K562 (cell line): ENCODE measurements around the gene LMBR1L. TPM values are rescaled to one million over a fixed set of nuclear protein-coding genes. Genes with fewer than 3 reads are reported as not detected.
A peak's percentile ranks its signal among the peaks of the same experiment; 100 is the strongest.

Experiments
- ARID2 ChIP-seq: fragments of 450-650 bp; IDR thresholded peaks from 2 replicates; pipeline ENCODE4 v1.6.1; 2017; ENCODE audit warnings: antibody characterized with exemption, mild to moderate bottlenecking
- ESRRA ChIP-seq: fragments of 450-650 bp; IDR thresholded peaks from 2 replicates; pipeline ENCODE4 v1.6.1; 2014; ENCODE audit warnings: low read depth, mild to moderate bottlenecking, moderate library complexity, borderline replicate concordance
- FOXK2 ChIP-seq, 2 experiments: fragments of 450-650 bp; IDR thresholded peaks in 1 of 2; conservative IDR thresholded peaks in 1 of 2; 2 replicates each; pipeline ENCODE4 v1.6.1; 2016; ENCODE audit warnings: low read depth in 2 of 2, mild to moderate bottlenecking in 1 of 2
- HDAC3 ChIP-seq: fragments of 450-650 bp; IDR thresholded peaks from 2 replicates; pipeline ENCODE4 v1.6.1; 2018; ENCODE audit warnings: borderline replicate concordance, mild to moderate bottlenecking, moderate library complexity; ENCODE audit not compliant: partially characterized antibody
- HIVEP1 ChIP-seq: fragments of 250-450 bp; sonication (Bioruptor Pico); IDR thresholded peaks from 2 replicates; pipeline ENCODE4 v1.4.0; 2020; ENCODE audit warnings: mild to moderate bottlenecking
- IRF2 ChIP-seq: sonication (generic); formaldehyde crosslinking; IDR thresholded peaks from 2 replicates; pipeline ENCODE4 v1.8.1; 2022; ENCODE audit warnings: mild to moderate bottlenecking, missing genetic modification reagents
- KLF10 ChIP-seq: fragments of 250-450 bp; sonication (Bioruptor Pico); IDR thresholded peaks from 2 replicates; pipeline ENCODE4 v1.6.1; 2021; ENCODE audit warnings: matching md5 sums
- KLF13 ChIP-seq: fragments of 450-650 bp; IDR thresholded peaks from 2 replicates; pipeline ENCODE4 v1.6.1; 2016; ENCODE audit warnings: missing genetic modification characterization, low read depth, mild to moderate bottlenecking, missing compliant biosample characterization, moderate library complexity, borderline replicate concordance
- LEF1 ChIP-seq: fragments of 450-650 bp; IDR thresholded peaks from 2 replicates; pipeline ENCODE4 v1.6.1; 2016; ENCODE audit warnings: mild to moderate bottlenecking
- PRDM10 ChIP-seq: fragments of 450-650 bp; IDR thresholded peaks from 2 replicates; pipeline ENCODE4 v1.6.1; 2018; ENCODE audit not compliant: partially characterized antibody
- PYGO2 ChIP-seq: fragments of 450-650 bp; IDR thresholded peaks from 2 replicates; pipeline ENCODE4 v1.6.1; 2016; ENCODE audit warnings: mild to moderate bottlenecking, missing genetic modification characterization, moderate library complexity, missing compliant biosample characterization
- RREB1 ChIP-seq: fragments of 250-450 bp; sonication (Bioruptor Pico); IDR thresholded peaks from 2 replicates; pipeline ENCODE4 v1.4.0; 2020
- XRCC3 ChIP-seq: fragments of 450-650 bp; IDR thresholded peaks from 2 replicates; pipeline ENCODE4 v1.6.1; 2017; ENCODE audit warnings: mild to moderate bottlenecking, moderate library complexity
- ZNF12 ChIP-seq: sonication (generic); formaldehyde crosslinking; IDR thresholded peaks from 2 replicates; pipeline ENCODE4 v1.4.0; 2020; ENCODE audit warnings: mild to moderate bottlenecking, missing genetic modification reagents
- ZNF212 ChIP-seq: fragments of 450-650 bp; formaldehyde crosslinking; IDR thresholded peaks from 2 replicates; pipeline ENCODE4 v1.4.0; 2020; ENCODE audit warnings: mild to moderate bottlenecking
- ZNF780A ChIP-seq: fragments of 250-450 bp; sonication (Bioruptor Pico); IDR thresholded peaks from 2 replicates; pipeline ENCODE4 v1.5.0; 2021; ENCODE audit warnings: mild to moderate bottlenecking
- polyA plus RNA-seq, 8 experiments: library from polyadenylated mRNA; depleted of rRNA in 4 of 8; stranded (reverse) in 5 of 8; unstranded in 3 of 8; fragments of >200 nt; fragmentation: Nextera tagmentation in 2 of 8; fragmentation: Illumina TruSeq in 1 of 8; extraction: Ambion mirVana in 2 of 8; extraction: Trizol in 1 of 8; gene quantifications; 2 replicates each; pipeline versions ENCODE4 v1.2.1 to v1.2.3, GENCODE V29; 2011 to 2014; ENCODE audit warnings: inconsistent platforms in 1 of 8, missing spikeins in 1 of 8
- total RNA-seq, 7 experiments: library from RNA; depleted of rRNA in 6 of 7; stranded (reverse); fragments of >200 nt in 6 of 7; fragmentation: Illumina TruSeq in 2 of 7; extraction: Trizol in 2 of 7; gene quantifications; 2 replicates each; pipeline versions ENCODE4 v1.2.1 to v1.2.3, GENCODE V29; 2011 to 2021; ENCODE audit warnings: low replicate concordance in 1 of 7
- TF ChIP-seq, protein P1 (sequence below): fragments of 250-450 bp; sonication (Bioruptor Pico); IDR thresholded peaks from 2 replicates; pipeline ENCODE4 v1.8.0; 2022; ENCODE audit warnings: inconsistent platforms, mild to moderate bottlenecking, moderate library complexity, borderline replicate concordance

LMBR1L gene
- total and polyA plus RNA-seq, 9 of the 15 experiments (the other 6 are each of a cell fraction or from before 2014, with no cell fraction given) = 2.5 to 57.0 (median 31.1) TPM

DNA sequence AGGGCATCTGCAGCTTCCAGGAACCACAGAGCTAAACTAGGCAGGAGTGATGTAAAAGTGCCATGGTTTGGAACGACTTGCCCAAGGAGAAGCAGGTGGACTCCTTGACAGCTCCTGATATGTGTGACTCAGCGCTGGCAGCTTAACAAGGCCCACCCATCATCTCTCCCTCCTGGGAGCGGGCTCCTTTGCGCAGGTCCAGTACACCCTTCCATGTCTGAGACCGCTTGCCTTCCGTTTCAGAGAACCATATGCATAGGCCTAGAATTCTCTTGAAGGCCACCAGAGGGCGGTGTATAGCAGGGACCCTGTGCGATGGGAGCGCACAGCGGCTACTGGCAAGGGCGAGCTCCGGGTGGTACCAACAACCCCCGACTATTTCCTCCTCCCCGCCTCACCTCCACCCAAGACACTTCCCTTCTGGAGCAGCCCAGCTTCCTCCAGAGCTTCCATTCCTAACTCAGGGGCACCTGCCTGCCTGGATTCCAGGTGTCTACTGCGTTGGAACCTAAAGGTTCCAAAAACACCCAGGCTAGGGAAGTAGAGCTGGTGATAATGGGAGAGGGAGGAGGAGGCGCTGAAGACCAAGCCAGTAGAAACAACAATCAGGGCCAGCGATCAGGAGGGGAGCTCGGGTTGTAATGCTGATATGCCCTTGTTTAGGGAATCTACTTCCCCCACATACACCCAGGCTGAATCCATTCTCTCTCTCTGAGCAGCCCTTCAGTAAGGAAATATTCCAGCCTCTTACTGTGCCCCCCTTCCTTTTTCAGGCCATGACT is 22.3 kb downstream of the LMBR1L start (continued):
- no peak; the same call in 1 of the 2 replicates for TF ChIP-seq ARID2
- peak; percentile 42; the same call in 1 of the 2 replicates for TF ChIP-seq RREB1 (CRISPR knock-in tag)
- peak in 1 of 2 experiments; percentile 9; a peak in 1 of 4 replicates for TF ChIP-seq FOXK2 (conservative IDR thresholded peaks at IDR 0.05 in 1 of 2, IDR thresholded peaks at IDR 0.05 in 1 of 2; ENCODE audit: low read depth in 2 of 2)
- no peak for TF ChIP-seq IRF2 (CRISPR knock-in tag)
- peak; percentile 50 for TF ChIP-seq PRDM10
- TF ChIP-seq KLF13 = 0 out of 2 replicates have a peak, but pooled peaks have one; percentile 40
- peak; percentile 20; the same call in 1 of the 2 replicates for TF ChIP-seq ESRRA
- TF ChIP-seq ZNF212 (CRISPR knock-in tag) = no peak; the same call in 1 of the 2 replicates
- TF ChIP-seq, protein P1, sequence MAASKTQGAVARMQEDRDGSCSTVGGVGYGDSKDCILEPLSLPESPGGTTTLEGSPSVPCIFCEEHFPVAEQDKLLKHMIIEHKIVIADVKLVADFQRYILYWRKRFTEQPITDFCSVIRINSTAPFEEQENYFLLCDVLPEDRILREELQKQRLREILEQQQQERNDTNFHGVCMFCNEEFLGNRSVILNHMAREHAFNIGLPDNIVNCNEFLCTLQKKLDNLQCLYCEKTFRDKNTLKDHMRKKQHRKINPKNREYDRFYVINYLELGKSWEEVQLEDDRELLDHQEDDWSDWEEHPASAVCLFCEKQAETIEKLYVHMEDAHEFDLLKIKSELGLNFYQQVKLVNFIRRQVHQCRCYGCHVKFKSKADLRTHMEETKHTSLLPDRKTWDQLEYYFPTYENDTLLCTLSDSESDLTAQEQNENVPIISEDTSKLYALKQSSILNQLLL (CRISPR knock-in tag) = no peak
- no peak for TF ChIP-seq KLF10 (CRISPR knock-in tag)
- no peak for TF ChIP-seq HDAC3
- TF ChIP-seq LEF1 = no peak
- no peak for TF ChIP-seq ZNF12 (CRISPR knock-in tag)
- no peak for TF ChIP-seq XRCC3
- no peak for TF ChIP-seq ZNF780A (CRISPR knock-in tag)
- no peak for TF ChIP-seq HIVEP1 (CRISPR knock-in tag)
- TF ChIP-seq PYGO2 = no peak
